AG09319 (cell line): ENCODE measurements around the gene SIL1.

Experiments
- DNase-seq: peaks from one replicate; pipeline ENCODE4 v3.0.0-alpha.2; 2010; ENCODE audit warnings: low read depth; ENCODE audit errors: extremely low read depth
- TF ChIP-seq, protein P1 (sequence below): IDR thresholded peaks from 2 replicates; pipeline ENCODE4 v1.5.1; 2011; ENCODE audit warnings: low read depth, mild to moderate bottlenecking, inconsistent platforms, low read length, moderate library complexity

SIL1 gene

DNA sequence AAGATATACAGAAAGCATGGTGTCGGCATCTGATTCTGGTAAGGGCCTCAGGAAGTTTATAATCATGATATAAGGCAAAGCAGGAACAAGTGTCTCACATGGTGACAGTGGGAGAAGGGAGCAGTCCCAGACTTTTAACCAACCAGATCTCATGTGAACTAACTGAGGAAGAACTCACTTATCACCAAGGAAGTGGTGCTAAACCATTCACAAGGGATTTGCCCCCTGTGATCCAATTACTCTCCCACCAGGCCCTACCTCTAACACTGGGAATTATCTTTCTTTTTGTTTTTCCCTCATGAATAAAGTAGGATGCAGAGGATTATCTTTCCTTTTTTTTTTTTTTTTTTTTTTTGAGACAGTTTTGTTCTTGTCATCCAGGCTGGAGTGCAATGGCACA is 199.6 kb downstream of the SIL1 start:
- TF ChIP-seq, protein P1, sequence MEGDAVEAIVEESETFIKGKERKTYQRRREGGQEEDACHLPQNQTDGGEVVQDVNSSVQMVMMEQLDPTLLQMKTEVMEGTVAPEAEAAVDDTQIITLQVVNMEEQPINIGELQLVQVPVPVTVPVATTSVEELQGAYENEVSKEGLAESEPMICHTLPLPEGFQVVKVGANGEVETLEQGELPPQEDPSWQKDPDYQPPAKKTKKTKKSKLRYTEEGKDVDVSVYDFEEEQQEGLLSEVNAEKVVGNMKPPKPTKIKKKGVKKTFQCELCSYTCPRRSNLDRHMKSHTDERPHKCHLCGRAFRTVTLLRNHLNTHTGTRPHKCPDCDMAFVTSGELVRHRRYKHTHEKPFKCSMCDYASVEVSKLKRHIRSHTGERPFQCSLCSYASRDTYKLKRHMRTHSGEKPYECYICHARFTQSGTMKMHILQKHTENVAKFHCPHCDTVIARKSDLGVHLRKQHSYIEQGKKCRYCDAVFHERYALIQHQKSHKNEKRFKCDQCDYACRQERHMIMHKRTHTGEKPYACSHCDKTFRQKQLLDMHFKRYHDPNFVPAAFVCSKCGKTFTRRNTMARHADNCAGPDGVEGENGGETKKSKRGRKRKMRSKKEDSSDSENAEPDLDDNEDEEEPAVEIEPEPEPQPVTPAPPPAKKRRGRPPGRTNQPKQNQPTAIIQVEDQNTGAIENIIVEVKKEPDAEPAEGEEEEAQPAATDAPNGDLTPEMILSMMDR = no peak
- DNase-seq = no peak

DNA sequence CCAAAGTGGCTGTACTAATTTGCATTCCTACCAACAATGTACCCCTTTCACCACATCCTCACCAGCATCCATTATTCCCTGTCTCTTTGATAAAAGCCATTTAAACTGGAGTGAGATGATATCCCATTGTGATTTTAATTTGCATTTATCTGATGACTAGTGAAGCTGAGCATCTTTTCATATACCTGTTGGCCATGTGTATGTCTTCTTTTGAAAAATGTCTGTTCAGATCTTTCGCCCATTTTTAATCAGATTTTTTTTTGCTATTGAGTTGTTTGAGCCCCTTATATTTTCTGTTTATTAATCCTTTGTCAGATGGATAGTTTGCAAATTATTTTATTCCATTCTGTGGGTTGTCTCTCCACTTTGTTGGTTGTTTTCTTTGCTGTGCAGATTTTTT is 202.0 kb downstream of the SIL1 start:
- no peak for DNase-seq
- TF ChIP-seq, protein P1 = no peak

DNA sequence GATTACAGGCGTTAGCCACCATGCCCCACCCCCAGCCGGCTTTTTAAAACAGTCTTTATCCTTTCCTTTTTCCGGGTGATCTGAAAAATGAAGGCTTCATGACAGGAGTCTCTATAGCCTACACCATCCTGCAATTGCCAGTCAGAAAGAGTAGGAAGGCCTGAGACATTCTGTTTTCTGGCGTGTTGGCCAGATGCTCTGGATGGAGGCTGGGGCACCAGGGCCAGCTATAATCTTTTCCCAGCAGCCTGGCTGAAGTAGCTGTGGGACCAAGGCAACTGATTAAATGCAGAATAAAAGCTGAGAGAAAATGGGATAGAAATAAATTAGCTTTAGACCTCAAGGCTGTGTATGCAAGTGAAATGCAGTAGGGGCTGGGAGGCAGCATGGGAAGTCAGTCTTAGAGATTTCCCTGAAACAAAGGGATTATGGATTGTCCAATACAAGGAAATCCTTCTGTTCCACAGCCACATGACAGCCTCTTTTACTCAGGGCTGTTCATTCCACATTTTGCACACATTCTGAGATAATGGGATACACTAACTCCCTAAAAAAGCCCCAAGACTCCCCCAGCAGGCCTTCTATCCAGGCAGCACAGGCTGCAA is 207.1 kb downstream of the SIL1 start:
- no peak for DNase-seq
- TF ChIP-seq, protein P1 = no peak

DNA sequence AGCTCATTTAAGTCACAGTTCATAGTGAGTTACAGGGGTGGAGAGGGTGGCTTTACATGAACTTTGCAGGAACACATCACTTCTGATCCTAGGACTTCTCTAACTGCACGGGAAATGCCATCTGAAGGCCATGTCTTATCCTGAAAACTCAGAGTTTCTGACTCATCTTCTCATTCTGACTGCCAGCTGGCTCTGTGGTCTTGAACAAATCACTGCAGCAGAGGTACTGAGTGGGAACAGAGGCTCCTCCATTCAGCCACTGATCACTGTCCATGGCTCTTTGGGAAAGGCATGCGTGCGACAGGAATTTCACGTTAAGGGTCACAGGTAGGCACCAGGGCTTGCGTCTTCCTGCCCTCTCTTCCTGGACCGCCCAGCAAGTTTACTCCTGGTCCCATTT is 208.4 kb downstream of the SIL1 start:
- TF ChIP-seq, protein P1 = no peak
- DNase-seq = no peak

DNA sequence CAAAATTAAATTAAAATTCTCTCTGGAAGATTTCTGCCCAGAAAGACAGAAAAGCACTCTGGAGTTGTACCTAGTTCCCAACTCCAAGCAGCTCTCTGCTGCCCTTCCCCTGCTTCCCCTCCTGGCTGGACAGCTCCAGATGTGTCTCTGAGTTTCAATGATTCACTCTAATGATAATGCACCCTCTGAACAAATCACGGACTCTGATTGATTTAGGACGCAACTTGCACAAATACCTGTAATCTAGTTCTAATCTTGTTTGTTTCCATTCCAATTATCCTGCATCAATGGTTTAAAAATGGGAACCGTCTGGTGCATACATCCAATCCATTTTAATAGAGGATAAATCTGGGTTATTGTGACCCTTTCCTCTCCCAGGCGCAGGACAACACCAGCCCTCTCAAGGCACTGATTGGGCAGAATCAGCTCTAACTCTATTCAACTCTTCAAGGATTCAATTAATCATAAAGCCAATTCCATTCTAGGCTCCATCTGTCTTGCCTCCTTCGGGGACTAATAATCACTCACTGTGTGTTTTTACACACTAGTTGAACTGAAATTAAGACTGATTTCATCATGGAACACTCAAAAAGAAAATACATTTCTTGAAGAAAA is 211.9 kb downstream of the SIL1 start:
- TF ChIP-seq, protein P1 = no peak
- no peak for DNase-seq

DNA sequence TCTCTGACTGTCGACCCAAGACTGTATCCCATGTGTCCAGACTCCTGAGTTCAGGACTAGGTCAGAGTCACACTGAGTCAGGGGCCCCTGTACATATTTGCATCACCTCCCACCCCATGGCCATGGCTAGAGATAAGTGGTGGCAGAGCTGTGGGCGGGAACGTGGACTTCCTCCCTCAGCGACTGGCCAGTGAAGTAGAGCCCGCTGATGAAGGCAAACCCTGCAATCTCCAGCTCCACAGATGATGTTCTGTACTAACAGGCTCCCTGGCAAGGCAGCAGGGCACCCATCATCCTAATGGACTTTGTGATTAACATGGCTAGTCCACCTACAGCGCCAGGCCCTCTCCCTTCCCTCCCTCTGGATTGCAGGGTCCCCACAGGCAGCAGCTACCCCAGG is 212.5 kb downstream of the SIL1 start:
- TF ChIP-seq, protein P1 = no peak
- DNase-seq = no peak

DNA sequence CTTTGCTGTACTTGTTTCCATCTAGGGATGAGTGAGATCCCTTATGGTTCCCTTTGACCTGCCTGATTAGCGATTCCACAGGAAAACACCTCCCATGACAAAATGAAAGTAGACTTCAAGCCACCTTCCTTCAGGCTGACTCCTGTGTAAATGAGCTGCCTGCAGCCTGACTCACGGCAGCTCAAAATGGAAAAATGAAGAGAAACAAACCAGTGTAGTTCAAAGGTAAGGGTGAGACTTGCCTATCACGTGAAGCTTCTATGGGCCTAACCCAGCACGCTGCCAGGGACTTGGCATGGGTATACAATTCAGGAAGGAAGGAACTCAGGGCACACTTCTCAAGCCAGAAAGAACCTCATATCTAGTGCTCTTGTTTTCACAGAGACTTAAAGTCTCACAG is 212.9 kb downstream of the SIL1 start:
- no peak for DNase-seq

More for the DNA sequence above, 212.9 kb downstream of the SIL1 start:
- TF ChIP-seq, protein P1 = no peak
